Peyer's patch (tissue), 4 donors: Measurements from ENCODE around the gene GIGYF1.

Experiments
- POLR2A ChIP-seq, 2 donors: fragments of 450-650 bp; IDR thresholded peaks; one replicate each; pipeline ENCODE4 v1.5.1; 2017; ENCODE audit warnings: antibody characterized with exemption in 2 of 2, mild to moderate bottlenecking in 2 of 2, moderate library complexity in 2 of 2
- TF ChIP-seq, protein P1 (sequence below), 6 experiments: fragments of 450-650 bp in 4 of 6; fragments of 200-600 bp in 2 of 6; sonication (generic) in 1 of 6; IDR thresholded peaks; one replicate each; pipeline ENCODE4 v1.5.1; 2017 to 2019; ENCODE audit warnings: antibody characterized with exemption in 6 of 6, mild to moderate bottlenecking in 3 of 6, moderate library complexity in 1 of 6

GRCh38 chr7:100668069-100668449 lies 26.0 kb downstream of the GIGYF1 start:
- TF ChIP-seq POLR2A (IDR thresholded peaks at IDR 0.05) = no peak
- TF ChIP-seq, protein P1, sequence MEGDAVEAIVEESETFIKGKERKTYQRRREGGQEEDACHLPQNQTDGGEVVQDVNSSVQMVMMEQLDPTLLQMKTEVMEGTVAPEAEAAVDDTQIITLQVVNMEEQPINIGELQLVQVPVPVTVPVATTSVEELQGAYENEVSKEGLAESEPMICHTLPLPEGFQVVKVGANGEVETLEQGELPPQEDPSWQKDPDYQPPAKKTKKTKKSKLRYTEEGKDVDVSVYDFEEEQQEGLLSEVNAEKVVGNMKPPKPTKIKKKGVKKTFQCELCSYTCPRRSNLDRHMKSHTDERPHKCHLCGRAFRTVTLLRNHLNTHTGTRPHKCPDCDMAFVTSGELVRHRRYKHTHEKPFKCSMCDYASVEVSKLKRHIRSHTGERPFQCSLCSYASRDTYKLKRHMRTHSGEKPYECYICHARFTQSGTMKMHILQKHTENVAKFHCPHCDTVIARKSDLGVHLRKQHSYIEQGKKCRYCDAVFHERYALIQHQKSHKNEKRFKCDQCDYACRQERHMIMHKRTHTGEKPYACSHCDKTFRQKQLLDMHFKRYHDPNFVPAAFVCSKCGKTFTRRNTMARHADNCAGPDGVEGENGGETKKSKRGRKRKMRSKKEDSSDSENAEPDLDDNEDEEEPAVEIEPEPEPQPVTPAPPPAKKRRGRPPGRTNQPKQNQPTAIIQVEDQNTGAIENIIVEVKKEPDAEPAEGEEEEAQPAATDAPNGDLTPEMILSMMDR (IDR thresholded peaks at IDR 0.05) = no peak
